ENCODE measurements around the gene TNK2.

DNA sequence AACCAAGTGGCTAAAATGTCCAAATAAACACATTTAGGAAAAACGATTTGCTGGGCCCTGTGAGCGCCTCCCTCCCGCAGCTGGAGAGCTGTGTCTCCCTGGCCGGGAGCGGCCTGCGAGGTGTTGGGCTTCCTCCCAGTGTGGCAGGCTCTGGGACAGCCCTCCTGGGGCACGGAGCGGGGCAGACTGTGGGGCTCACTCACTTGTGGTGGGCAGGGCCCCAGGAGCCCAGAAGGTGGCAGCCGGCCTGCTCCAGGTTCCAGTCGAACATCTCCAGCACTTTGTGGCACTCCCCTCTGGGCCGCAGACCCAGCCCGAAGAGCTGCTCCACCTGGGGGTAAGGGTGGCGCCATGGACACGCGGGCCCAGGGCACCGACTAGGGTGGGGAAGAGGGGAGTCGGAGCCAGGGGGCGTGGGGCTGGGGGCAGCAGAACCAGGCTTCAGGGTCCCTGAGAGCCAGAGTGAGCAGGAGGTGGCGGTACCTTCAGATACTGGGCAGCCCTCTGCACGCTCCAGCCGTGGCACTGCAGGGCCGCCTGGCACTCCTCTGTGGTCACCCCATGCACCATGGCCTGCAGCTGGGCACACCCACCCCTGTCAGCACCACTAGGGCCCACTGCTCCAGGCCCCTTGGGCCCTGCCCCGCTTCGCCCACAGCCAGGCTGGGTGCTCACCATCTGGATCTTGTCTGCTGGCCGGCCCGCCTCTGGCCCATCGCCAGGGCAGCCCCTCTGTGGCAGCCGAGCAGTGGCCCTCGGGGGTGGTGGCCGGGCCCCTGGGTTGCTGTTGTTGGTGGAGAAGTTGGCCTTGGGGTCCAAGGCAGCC, 41.5 kb downstream of the TNK2 start:
- no peak for TF ChIP-seq POLR2A (IDR thresholded peaks at IDR 0.05; ENCODE audit: low read length)
- no peak for TF ChIP-seq GATA1 (IDR thresholded peaks at IDR 0.05; ENCODE audit: low read depth, low read length)
